ENCODE data around the gene SLC9A7.

The SLC9A7 gene

GRCh38 chrX:46754586-46755061, 4.3 kb downstream of the SLC9A7 start:
- H3K9me3 ChIP-seq (ENCODE audit: control insufficient read depth, insufficient read depth, low read depth, low read length), result no peaks in the 10 kb centered on the region; the same call in 1 of the 2 replicates
- no peak overlapping the region for H3K4me3 ChIP-seq (ENCODE audit: low read depth, low read length)
- CTCF ChIA-PET, result no interaction called here
- peaks cover 5% of the 10 kb centered on the region for H3K4me1 ChIP-seq (ENCODE audit: control insufficient read depth, insufficient read depth, low read length)
- peaks cover 0 to 3% of the 10 kb centered on the region in 2 experiments; a peak in 2 of 3 replicates for H3K36me3 ChIP-seq (ENCODE audit: control insufficient read depth in 2 of 2, insufficient read depth in 1 of 2, low read length in 2 of 2)
- no peak for TF ChIP-seq ZNF121 (tag by site-specific recombination; IDR thresholded peaks at IDR 0.05)
- TF ChIP-seq ZNF404 (tag by site-specific recombination; IDR thresholded peaks at IDR 0.05), result no peak
- no peak for TF ChIP-seq ZNF645 (tag by site-specific recombination; IDR thresholded peaks at IDR 0.05)
- POLR2A ChIA-PET, result no interaction called here
- no peak overlapping the region for H3K27ac ChIP-seq (ENCODE audit: extremely low read depth, low read depth, low read length)

GRCh38 chrX:46754036-46754435, 4.9 kb downstream of the SLC9A7 start:
- ChIA-PET CTCF (interaction anchor here (0.6 kb wide), 1 partner anchor 119 kb away, joined by 3 read pairs; no protein-coding TSS in a partner anchor), POLR2A (no interaction called here)
- Histone ChIP-seq H3K27ac (ENCODE audit: extremely low read depth, low read depth, low read length) (no peak overlapping the region), H3K36me3 (ENCODE audit: control insufficient read depth in 2 of 2, insufficient read depth in 1 of 2, low read length in 2 of 2) (peaks cover 0 to 3% of the 10 kb centered on the region in 2 experiments; a peak in 2 of 3 replicates), H3K4me1 (ENCODE audit: control insufficient read depth, insufficient read depth, low read length) (peaks cover 5% of the 10 kb centered on the region), H3K4me3 (ENCODE audit: low read depth, low read length) (no peak overlapping the region), H3K9me3 (ENCODE audit: control insufficient read depth, insufficient read depth, low read depth, low read length) (no peaks in the 10 kb centered on the region; the same call in 1 of the 2 replicates)
- TF ChIP-seq ZNF175 (tag by site-specific recombination; IDR thresholded peaks at IDR 0.05) (no peak), PRDM6 (tag by site-specific recombination; IDR thresholded peaks at IDR 0.05) (0 out of 2 replicates have a peak, but pooled peaks have one; percentile 36)

GRCh38 chrX:46750889-46751288, 8.0 kb downstream of the SLC9A7 start:
- H3K9me3 ChIP-seq (ENCODE audit: control insufficient read depth, insufficient read depth, low read depth, low read length), result no peaks in the 10 kb centered on the region; the same call in 1 of the 2 replicates
- ChIA-PET CTCF (no interaction called here), POLR2A (no interaction called here)
- H3K4me3 ChIP-seq (ENCODE audit: low read depth, low read length), result no peak overlapping the region
- H3K27ac ChIP-seq (ENCODE audit: extremely low read depth, low read depth, low read length), result no peak overlapping the region
- H3K4me1 ChIP-seq (ENCODE audit: control insufficient read depth, insufficient read depth, low read length), result 0 out of 2 replicates have a peak, but pooled peaks cover 3% of the 10 kb centered on the region
- H3K36me3 ChIP-seq (ENCODE audit: control insufficient read depth in 2 of 2, insufficient read depth in 1 of 2, low read length in 2 of 2), result peaks cover 0 to 3% of the 10 kb centered on the region in 2 experiments; a peak in 2 of 3 replicates
- TF ChIP-seq RBAK (tag by site-specific recombination; IDR thresholded peaks at IDR 0.05) (no peak), ZBTB26 (tag by site-specific recombination; optimal IDR thresholded peaks at IDR 0.05) (no peak), CTCF (tag by site-specific recombination; IDR thresholded peaks at IDR 0.05) (no peak), ZBTB6 (tag by site-specific recombination; IDR thresholded peaks at IDR 0.05) (no peak), INSM2 (tag by site-specific recombination; IDR thresholded peaks at IDR 0.05) (no peak), BCL11B (tag by site-specific recombination; IDR thresholded peaks at IDR 0.05; ENCODE audit: low read depth) (no peak), HIC1 (tag by site-specific recombination; IDR thresholded peaks at IDR 0.05) (no peak), ZNF785 (tag by site-specific recombination; IDR thresholded peaks at IDR 0.05) (no peak), KLF8 (tag by site-specific recombination; IDR thresholded peaks at IDR 0.05) (no peak)
